Measurements from ENCODE around the gene CCNY.

- TF ChIP-seq CTCF (IDR thresholded peaks at IDR 0.05) (no peak), POLR2AphosphoS5 (IDR thresholded peaks at IDR 0.05) (no peak)
Observed at GRCh38 chr10:35585356-35585755, 249.0 kb downstream of the CCNY start.
